ENCODE results near the gene HYDIN. TPM values are rescaled to one million over a fixed set of nuclear protein-coding genes. Genes with fewer than 3 reads are reported as not detected.

Gene HYDIN
- total RNA-seq, 1 donor from 2014 or later, result 2.7 TPM

- no peak overlapping the region for H3K4me3 ChIP-seq
- no peaks in the 10 kb centered on the region for H3K9me3 ChIP-seq
- H3K4me1 ChIP-seq, result no peaks in the 10 kb centered on the region
- H3K27ac ChIP-seq, result no peak overlapping the region
- H3K36me3 ChIP-seq, result peaks cover 45% of the 10 kb centered on the region
- ATAC-seq, result no peak
- intact Hi-C loops (cut with DNase I), result no loop called here
- no peaks in the 10 kb centered on the region for H3K27me3 ChIP-seq
- DNase-seq, result no peak
- TF ChIP-seq, protein P1, sequence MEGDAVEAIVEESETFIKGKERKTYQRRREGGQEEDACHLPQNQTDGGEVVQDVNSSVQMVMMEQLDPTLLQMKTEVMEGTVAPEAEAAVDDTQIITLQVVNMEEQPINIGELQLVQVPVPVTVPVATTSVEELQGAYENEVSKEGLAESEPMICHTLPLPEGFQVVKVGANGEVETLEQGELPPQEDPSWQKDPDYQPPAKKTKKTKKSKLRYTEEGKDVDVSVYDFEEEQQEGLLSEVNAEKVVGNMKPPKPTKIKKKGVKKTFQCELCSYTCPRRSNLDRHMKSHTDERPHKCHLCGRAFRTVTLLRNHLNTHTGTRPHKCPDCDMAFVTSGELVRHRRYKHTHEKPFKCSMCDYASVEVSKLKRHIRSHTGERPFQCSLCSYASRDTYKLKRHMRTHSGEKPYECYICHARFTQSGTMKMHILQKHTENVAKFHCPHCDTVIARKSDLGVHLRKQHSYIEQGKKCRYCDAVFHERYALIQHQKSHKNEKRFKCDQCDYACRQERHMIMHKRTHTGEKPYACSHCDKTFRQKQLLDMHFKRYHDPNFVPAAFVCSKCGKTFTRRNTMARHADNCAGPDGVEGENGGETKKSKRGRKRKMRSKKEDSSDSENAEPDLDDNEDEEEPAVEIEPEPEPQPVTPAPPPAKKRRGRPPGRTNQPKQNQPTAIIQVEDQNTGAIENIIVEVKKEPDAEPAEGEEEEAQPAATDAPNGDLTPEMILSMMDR (IDR thresholded peaks at IDR 0.05), result no peak
Observed at GRCh38 chr16:70767377-70768202, 462.9 kb downstream of the HYDIN start.

GRCh38 chr16:70766658-70767057 lies 463.9 kb downstream of the HYDIN start:
- no peak overlapping the region for H3K4me3 ChIP-seq
- TF ChIP-seq, protein P1 (IDR thresholded peaks at IDR 0.05), result no peak
- H3K27me3 ChIP-seq, result no peaks in the 10 kb centered on the region
- H3K27ac ChIP-seq, result no peak overlapping the region
- H3K9me3 ChIP-seq, result no peaks in the 10 kb centered on the region
- no peak for ATAC-seq
- no peaks in the 10 kb centered on the region for H3K4me1 ChIP-seq
- peaks cover 45% of the 10 kb centered on the region for H3K36me3 ChIP-seq
- DNase-seq, result no peak
- intact Hi-C loops (cut with DNase I), result no loop called here

DNA sequence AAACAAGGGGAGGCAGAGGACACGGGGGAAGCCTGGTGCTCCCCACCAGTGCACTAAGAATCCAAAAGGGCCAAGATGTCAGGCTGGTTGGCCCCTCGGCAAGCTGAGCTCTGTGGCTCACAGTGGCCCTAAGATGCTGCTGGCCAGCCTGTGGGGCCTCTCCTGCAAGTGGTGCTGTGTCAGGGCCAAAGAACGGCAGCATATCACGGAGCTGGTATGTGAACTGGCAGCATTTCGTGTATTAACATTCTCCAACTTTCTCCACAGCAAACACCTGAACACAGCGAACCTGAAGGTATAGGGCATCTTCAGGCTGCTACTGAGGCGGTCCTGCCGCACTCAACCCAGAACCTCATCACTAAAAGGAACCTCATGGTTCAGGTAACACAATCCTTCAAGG lies 464.3 kb downstream of the HYDIN start:
- no peak for ATAC-seq
- intact Hi-C loops (cut with DNase I), result no loop called here
- Histone ChIP-seq H3K27me3 (no peaks in the 10 kb centered on the region), H3K4me1 (no peaks in the 10 kb centered on the region), H3K27ac (no peak overlapping the region), H3K4me3 (no peak overlapping the region), H3K9me3 (no peaks in the 10 kb centered on the region), H3K36me3 (peaks cover 45% of the 10 kb centered on the region)
- no peak for DNase-seq
- TF ChIP-seq, protein P1 (IDR thresholded peaks at IDR 0.05), result no peak

DNA sequence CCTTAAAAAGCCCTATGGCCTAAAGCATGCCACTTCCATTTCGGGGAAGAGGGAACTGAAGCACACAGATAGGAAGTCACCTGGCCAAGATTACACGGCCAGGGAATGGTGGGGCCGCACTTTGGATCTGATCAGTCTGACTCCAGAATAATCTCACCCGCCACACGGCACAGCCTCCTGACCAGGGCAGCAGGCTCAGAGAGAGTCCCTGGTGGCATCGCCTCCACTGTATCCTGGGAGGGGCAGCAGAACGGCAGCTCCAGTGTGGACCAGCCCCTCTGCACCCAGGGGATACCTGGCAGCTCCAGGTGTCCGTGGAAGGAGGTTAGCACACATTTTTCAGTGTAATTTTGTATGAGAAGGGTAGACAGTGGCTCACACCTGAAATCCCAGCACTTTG lies 465.0 kb downstream of the HYDIN start:
- Histone ChIP-seq H3K9me3 (no peaks in the 10 kb centered on the region), H3K36me3 (peaks cover 43% of the 10 kb centered on the region), H3K27ac (no peak overlapping the region), H3K4me3 (no peak overlapping the region), H3K27me3 (no peaks in the 10 kb centered on the region), H3K4me1 (no peaks in the 10 kb centered on the region)
- intact Hi-C loops (cut with DNase I), result no loop called here
- ATAC-seq (no peak), DNase-seq (no peak)
- TF ChIP-seq, protein P1 (IDR thresholded peaks at IDR 0.05), result no peak

- ATAC-seq (no peak), DNase-seq (no peak)
- Histone ChIP-seq H3K9me3 (no peaks in the 10 kb centered on the region), H3K4me3 (no peak overlapping the region), H3K27me3 (no peaks in the 10 kb centered on the region), H3K4me1 (no peaks in the 10 kb centered on the region), H3K27ac (no peak overlapping the region), H3K36me3 (peaks cover 45% of the 10 kb centered on the region)
- intact Hi-C loops (cut with DNase I), result no loop called here
- TF ChIP-seq, protein P1 (IDR thresholded peaks at IDR 0.05), result no peak
Observed at GRCh38 chr16:70764632-70765031, 465.9 kb downstream of the HYDIN start.

All from upper lobe of right lung (tissue), 1 donor.